OCI-LY3 (cell line): ENCODE results near the gene MEG3.

ENCODE experiments used
- H2AFZ ChIP-seq: fragments of 200-600, 300-600 bp; shearing (Covaris generic); 2 replicates; pipeline ENCODE4 v1.6.0; 2014; ENCODE audit warnings: antibody characterized with exemption, low read depth, low read length
- H3K27ac ChIP-seq: fragments of 200-600, 300-600 bp; sonication (generic); 2 replicates; pipeline ENCODE4 v1.5.1; 2014; ENCODE audit warnings: mild to moderate bottlenecking, low read length, moderate library complexity, mixed read lengths
- H3K27me3 ChIP-seq: fragments of 200-600, 300-600 bp; sonication (generic); 2 replicates; pipeline ENCODE4 v1.6.1; 2014; ENCODE audit warnings: low read depth, low read length, mixed read lengths
- H3K36me3 ChIP-seq: fragments of 200-600, 300-600 bp; sonication (generic); replicated peaks from 2 replicates; pipeline ENCODE3; 2014; ENCODE audit warnings: low read depth, low read length, mixed read lengths
- H3K4me1 ChIP-seq: fragments of 300-600, 200-600 bp; sonication (generic); 2 replicates; pipeline ENCODE4 v1.6.1; 2014; ENCODE audit warnings: low read length, mixed read lengths
- H3K4me2 ChIP-seq: fragments of 200-600, 300-600 bp; sonication (generic); 2 replicates; pipeline ENCODE4 v1.6.1; 2014; ENCODE audit warnings: low read length, mixed read lengths
- H3K4me3 ChIP-seq: fragments of 300-600, 200-600 bp; sonication (generic); 2 replicates; pipeline ENCODE4 v1.5.1; 2014; ENCODE audit warnings: antibody characterized with exemption, mild to moderate bottlenecking, low read length, moderate library complexity
- H3K79me2 ChIP-seq: fragments of 300-600, 200-600 bp; shearing (Covaris generic); 2 replicates; pipeline ENCODE4 v1.6.1; 2014; ENCODE audit warnings: mild to moderate bottlenecking, low read length, mixed read lengths
- H3K9ac ChIP-seq: fragments of 300-600, 200-600 bp; shearing (Covaris generic); 2 replicates; pipeline ENCODE4 v1.6.0; 2014; ENCODE audit warnings: mild to moderate bottlenecking, low read length, moderate library complexity
- H3K9me3 ChIP-seq: fragments of 200-600, 300-600 bp; shearing (Covaris generic); 2 replicates; pipeline ENCODE4 v1.6.1; 2014; ENCODE audit warnings: low read length, mixed read lengths; ENCODE audit not compliant: insufficient read depth
- H4K20me1 ChIP-seq: fragments of 200-600, 300-600 bp; sonication (generic); 2 replicates; pipeline ENCODE4 v1.6.1; 2016; ENCODE audit warnings: low read length, mixed read lengths; ENCODE audit not compliant: insufficient read depth
- EZH2phosphoT487 ChIP-seq: fragments of 200-600 bp; shearing (Covaris generic); IDR thresholded peaks from 2 replicates; pipeline ENCODE4 v1.6.1; 2018; ENCODE audit warnings: antibody characterized with exemption, mixed run types, low read depth
- TF ChIP-seq, protein P1 (sequence below): fragments of 200-600, 300-600 bp; sonication (generic); IDR thresholded peaks from 2 replicates; pipeline ENCODE4 v1.5.1; 2014; ENCODE audit warnings: antibody characterized with exemption, low read length, low read depth

Gene MEG3

DNA sequence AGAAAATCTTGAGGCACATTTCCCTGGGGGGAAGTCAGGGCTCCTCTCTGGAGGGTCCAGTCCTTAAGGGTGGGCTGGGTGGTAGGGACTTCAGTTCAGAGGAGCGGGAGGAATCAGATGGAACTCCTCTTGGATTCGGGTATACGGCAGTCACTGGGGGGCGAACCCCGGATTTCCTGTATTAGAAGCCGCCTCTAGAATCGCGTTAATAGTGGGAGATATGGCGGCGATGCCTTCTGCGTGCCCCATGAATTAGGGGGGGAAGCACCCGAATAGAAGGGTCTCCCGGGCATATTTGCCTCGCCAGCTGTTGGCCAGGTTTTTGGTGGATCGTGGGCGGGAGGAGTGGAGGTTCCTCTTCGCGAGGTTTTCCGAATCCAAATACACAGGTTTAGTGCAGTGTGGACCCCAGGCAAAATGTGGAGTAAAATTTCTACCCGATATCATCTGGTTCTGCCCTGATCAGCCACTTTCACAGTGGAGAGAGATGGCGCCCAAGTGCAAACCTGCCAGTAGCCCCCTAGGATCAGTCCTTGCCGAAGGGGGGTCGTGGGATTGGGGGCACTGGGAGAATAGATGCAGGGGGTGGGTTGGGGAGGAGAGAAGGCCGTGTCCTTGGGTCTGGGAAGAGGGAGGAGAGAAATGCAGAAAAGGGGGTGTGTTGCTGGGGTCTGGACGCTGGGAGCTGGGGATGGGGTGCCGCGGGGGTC lies 628 bp downstream of the MEG3 start:
- Histone ChIP-seq H3K36me3 (no peaks in the 10 kb centered on the region), H4K20me1 (no peaks in the 10 kb centered on the region), H3K27me3 (no peaks in the 10 kb centered on the region), H3K4me1 (no peaks in the 10 kb centered on the region), H2AFZ (no peak overlapping the region), H3K27ac (no peak overlapping the region), H3K4me2 (no peak overlapping the region), H3K79me2 (no peaks in the 10 kb centered on the region), H3K9me3 (no peaks in the 10 kb centered on the region), H3K4me3 (no peak overlapping the region), H3K9ac (no peak overlapping the region)
- TF ChIP-seq, protein P1, sequence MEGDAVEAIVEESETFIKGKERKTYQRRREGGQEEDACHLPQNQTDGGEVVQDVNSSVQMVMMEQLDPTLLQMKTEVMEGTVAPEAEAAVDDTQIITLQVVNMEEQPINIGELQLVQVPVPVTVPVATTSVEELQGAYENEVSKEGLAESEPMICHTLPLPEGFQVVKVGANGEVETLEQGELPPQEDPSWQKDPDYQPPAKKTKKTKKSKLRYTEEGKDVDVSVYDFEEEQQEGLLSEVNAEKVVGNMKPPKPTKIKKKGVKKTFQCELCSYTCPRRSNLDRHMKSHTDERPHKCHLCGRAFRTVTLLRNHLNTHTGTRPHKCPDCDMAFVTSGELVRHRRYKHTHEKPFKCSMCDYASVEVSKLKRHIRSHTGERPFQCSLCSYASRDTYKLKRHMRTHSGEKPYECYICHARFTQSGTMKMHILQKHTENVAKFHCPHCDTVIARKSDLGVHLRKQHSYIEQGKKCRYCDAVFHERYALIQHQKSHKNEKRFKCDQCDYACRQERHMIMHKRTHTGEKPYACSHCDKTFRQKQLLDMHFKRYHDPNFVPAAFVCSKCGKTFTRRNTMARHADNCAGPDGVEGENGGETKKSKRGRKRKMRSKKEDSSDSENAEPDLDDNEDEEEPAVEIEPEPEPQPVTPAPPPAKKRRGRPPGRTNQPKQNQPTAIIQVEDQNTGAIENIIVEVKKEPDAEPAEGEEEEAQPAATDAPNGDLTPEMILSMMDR, result no peak
- no peak for TF ChIP-seq EZH2phosphoT487

DNA sequence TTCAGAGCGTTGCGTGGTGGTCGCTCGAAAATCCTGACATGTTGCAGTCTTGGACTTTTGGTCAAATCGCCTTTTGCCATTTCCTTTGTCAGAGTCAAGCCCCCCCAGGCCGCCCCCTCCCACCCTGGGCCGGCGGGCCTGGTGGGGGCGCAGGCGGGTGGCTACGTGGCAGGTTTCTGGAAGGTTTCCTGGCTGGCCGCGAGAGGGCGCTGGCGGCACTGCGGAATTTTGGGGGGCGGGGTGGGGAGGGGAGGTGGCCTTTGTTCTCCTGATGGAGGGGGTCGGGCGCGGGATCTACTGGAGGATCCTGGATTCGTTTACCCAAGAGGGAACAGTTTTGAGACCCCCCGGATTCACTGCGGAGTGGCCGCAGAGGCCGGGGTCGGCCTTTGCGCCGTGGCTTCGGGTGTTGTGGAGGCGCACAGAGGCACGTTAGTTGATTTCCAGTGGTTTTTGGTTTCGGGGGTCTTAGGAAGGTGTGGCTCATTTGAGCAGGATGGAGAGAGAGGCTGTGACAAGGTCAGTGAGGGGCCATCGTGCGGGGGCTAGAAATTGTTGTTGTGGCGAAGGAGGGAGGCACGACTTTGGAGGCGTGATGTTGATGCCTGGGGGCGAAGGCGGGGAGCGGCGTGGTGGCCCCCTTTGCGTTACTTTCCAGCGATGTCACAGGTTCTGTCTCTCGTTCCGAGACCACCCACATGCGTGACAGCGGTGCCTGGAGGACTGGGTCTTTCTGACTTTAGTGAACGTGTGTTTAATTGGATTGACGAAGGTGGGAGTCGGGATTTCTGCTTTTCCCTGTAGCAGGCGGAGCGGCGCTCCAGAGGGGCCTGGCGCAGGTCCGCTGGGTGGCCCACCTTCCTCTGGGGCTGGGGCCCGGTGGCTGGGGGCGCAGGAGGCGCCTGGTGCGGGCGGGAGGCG lies 1.4 kb downstream of the MEG3 start:
- no peak overlapping the region for H3K4me2 ChIP-seq
- no peak overlapping the region for H3K27ac ChIP-seq
- H3K9ac ChIP-seq, result no peak overlapping the region
- H4K20me1 ChIP-seq, result no peaks in the 10 kb centered on the region
- TF ChIP-seq, protein P1, result no peak
- TF ChIP-seq EZH2phosphoT487, result no peak
- no peak overlapping the region for H3K4me3 ChIP-seq
- H3K9me3 ChIP-seq, result no peaks in the 10 kb centered on the region
- H2AFZ ChIP-seq, result no peak overlapping the region
- no peaks in the 10 kb centered on the region for H3K27me3 ChIP-seq
- H3K36me3 ChIP-seq, result no peaks in the 10 kb centered on the region
- H3K79me2 ChIP-seq, result no peaks in the 10 kb centered on the region
- H3K4me1 ChIP-seq, result no peaks in the 10 kb centered on the region

DNA sequence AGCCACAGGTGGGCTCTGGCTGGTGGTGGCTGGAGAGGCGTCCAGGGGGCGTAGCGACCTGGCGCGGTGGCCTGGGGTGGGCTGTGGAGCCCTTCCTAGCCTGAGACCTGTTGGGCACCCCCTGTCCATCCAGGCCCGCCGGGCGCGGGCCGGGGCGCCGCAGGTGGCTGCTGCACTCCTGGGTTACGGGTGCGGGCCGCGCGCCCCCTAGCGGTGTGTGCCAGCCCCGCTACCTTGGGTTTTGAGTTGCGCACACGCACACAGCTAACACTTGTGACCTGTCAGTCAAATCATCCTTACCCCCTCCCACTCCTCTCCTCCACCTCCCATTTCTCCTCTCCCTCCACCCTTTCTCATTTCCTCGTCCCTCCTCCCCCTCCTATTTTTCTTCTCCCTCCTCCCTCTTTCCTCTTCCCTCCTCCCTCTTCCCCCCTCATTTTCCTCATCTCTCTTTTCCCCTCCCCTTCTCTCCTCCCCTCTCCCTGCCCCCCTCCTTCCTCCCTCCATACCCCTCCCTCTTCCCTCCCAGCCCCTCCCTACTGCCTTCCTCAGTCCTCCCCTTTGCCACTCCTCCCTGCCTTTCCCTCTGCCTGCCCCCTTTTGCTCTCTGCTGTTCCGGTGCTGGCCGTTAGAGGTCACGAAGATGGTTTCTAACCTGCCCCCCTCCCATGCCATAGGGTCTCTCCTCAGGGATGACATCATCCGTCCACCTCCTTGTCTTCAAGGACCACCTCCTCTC lies 2.3 kb downstream of the MEG3 start:
- H3K9me3 ChIP-seq, result no peaks in the 10 kb centered on the region
- no peaks in the 10 kb centered on the region for H3K27me3 ChIP-seq
- H3K4me3 ChIP-seq, result no peak overlapping the region
- no peak overlapping the region for H3K4me2 ChIP-seq
- H3K27ac ChIP-seq, result no peak overlapping the region
- H3K79me2 ChIP-seq, result no peaks in the 10 kb centered on the region
- no peak overlapping the region for H3K9ac ChIP-seq
- no peaks in the 10 kb centered on the region for H3K4me1 ChIP-seq
- TF ChIP-seq, protein P1, result no peak
- no peak for TF ChIP-seq EZH2phosphoT487
- H4K20me1 ChIP-seq, result no peaks in the 10 kb centered on the region
- H2AFZ ChIP-seq, result no peak overlapping the region
- no peaks in the 10 kb centered on the region for H3K36me3 ChIP-seq

DNA sequence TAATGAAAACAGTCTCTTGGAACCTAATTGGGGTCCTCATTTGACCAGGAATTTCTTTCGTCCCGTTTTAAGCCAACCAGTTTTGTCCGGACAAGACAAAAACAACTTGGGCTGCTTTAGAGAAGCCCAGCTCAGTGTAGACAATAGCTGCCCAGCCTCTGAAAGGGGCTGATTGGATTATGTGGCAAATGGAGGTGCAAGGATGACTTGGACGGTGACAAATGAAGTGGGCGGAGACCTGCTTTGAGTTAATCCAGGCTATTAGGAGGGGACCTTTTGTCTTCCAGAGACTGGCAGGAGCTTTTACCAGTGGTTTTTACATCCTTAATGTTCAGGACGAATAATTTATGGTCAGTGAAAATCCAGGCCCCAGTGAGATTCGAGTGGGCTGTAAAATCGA lies 4.8 kb downstream of the MEG3 start:
- Histone ChIP-seq H3K4me2 (no peak overlapping the region), H4K20me1 (no peaks in the 10 kb centered on the region), H3K4me1 (no peaks in the 10 kb centered on the region), H3K9me3 (no peaks in the 10 kb centered on the region), H3K4me3 (no peak overlapping the region), H3K27ac (no peak overlapping the region), H3K9ac (no peak overlapping the region), H3K79me2 (no peaks in the 10 kb centered on the region), H2AFZ (no peak overlapping the region), H3K27me3 (no peaks in the 10 kb centered on the region), H3K36me3 (no peaks in the 10 kb centered on the region)
- TF ChIP-seq, protein P1, result no peak
- TF ChIP-seq EZH2phosphoT487, result no peak
